HCT116 (cell line): ENCODE data around the gene MPZL2. TPM values are rescaled to one million over a fixed set of nuclear protein-coding genes. Genes with fewer than 3 reads are reported as not detected.

Experiments used
- ATAC-seq: fragments of 200-7000 bp; cut with Tn5 transposase; 2 replicates; pipeline ENCODE4 v1.9.1; 2020; ENCODE audit warnings: mild to moderate bottlenecking, moderate library complexity
- BruUV-seq: library from RNA; stranded (reverse); fragments of 400-500 nt; replicated peaks from 2 replicates; lab custom pipeline; 2021; lab: Mats Ljungman, UMichigan
- CTCF ChIA-PET: fragments of 300-600 bp; sonication (Branson Sonifier 250); formaldehyde crosslinking; loops from one replicate; lab custom pipeline; 2021; ENCODE audit warnings: antibody characterized with exemption; lab: Charles Lee
- POLR2A ChIA-PET: fragments of 300-600, 350-600 bp; sonication (Branson Sonifier 250); formaldehyde crosslinking; loops from one replicate; lab custom pipeline; 2021; ENCODE audit warnings: antibody characterized with exemption; lab: Charles Lee
- RAD21 ChIA-PET, 2 experiments: fragments of 300-600 bp; sonication (Branson Sonifier 250); formaldehyde crosslinking; loops; one replicate each; lab custom pipeline; 2023; ENCODE audit warnings: low total read pairs in 2 of 2; ENCODE audit not compliant: uncharacterized antibody in 2 of 2, unreplicated experiment in 2 of 2, low non-redundant PET in 1 of 2; lab: Charles Lee
- DNase-seq: peaks from one replicate; pipeline ENCODE4 v3.0.0-alpha.2; 2010; ENCODE audit warnings: low read depth, low spot score
- H2AFZ ChIP-seq: fragments of 200-600 bp; shearing (Covaris generic), sonication (generic); 2 replicates; pipeline ENCODE4 v1.6.1; 2017; ENCODE audit warnings: low read depth, mixed run types, mixed read lengths, antibody characterized with exemption, low read length; ENCODE audit not compliant: poor library complexity, severe bottlenecking
- H3K27ac ChIP-seq: 2 replicates; pipeline ENCODE4 v1.5.1; 2012; ENCODE audit warnings: low read depth, low read length
- H3K27me3 ChIP-seq: fragments of 200-600 bp; sonication (generic); 2 replicates; pipeline ENCODE4 v1.6.1; 2016; ENCODE audit warnings: mixed run types, low read length, mixed read lengths; ENCODE audit not compliant: insufficient read depth
- H3K36me3 ChIP-seq, 2 experiments: fragments of 200-500 bp in 1 of 2; fragments of 200-600 bp in 1 of 2; sonication (Bioruptor generic) in 1 of 2; sonication (generic) in 1 of 2; 2 replicates each; pipeline versions ENCODE4 v1.5.1 to v1.6.1; 2014 to 2016; ENCODE audit warnings: low read length in 2 of 2, inconsistent platforms in 1 of 2, mixed read lengths in 1 of 2, mixed run types in 1 of 2; ENCODE audit not compliant: insufficient read depth in 2 of 2, control insufficient read depth in 1 of 2
- H3K4me1 ChIP-seq, 2 experiments: fragments of 200-600 bp in 1 of 2; sonication (generic) in 1 of 2; 2 replicates each; pipeline versions ENCODE4 v1.5.1 to v1.6.1; 2012 to 2017; ENCODE audit warnings: low read length in 2 of 2, inconsistent platforms in 1 of 2, mild to moderate bottlenecking in 1 of 2, mixed read lengths in 1 of 2, mixed run types in 1 of 2, moderate library complexity in 1 of 2; ENCODE audit not compliant: insufficient read depth in 2 of 2, control insufficient read depth in 1 of 2
- H3K4me2 ChIP-seq: fragments of 200-600 bp; sonication (generic); 2 replicates; pipeline ENCODE4 v1.6.1; 2017; ENCODE audit warnings: mixed run types, low read length, mixed read lengths
- H3K4me3 ChIP-seq, 2 experiments: fragments of 200-600 bp in 1 of 2; sonication (generic) in 1 of 2; replicated peaks in 1 of 2; 2 replicates each; pipeline ENCODE4 v1.5.1; 2011 to 2016; ENCODE audit warnings: low read length in 2 of 2, control low read depth in 1 of 2, low read depth in 1 of 2, mild to moderate bottlenecking in 1 of 2, mixed read lengths in 1 of 2, mixed run types in 1 of 2
- H3K79me2 ChIP-seq: fragments of 200-600 bp; sonication (generic); 2 replicates; pipeline ENCODE4 v1.6.1; 2017; ENCODE audit warnings: mild to moderate bottlenecking, mixed run types, low read length, moderate library complexity, mixed read lengths; ENCODE audit not compliant: insufficient read depth
- H3K9ac ChIP-seq: fragments of 200-600 bp; sonication (generic); 2 replicates; pipeline ENCODE4 v1.6.1; 2016; ENCODE audit warnings: low read length, mixed read lengths
- H3K9me2 ChIP-seq: fragments of 200-600 bp; sonication (generic), shearing (Covaris generic); 2 replicates; pipeline ENCODE4 v1.6.1; 2017; ENCODE audit warnings: mixed run types, mild to moderate bottlenecking, moderate library complexity; ENCODE audit not compliant: insufficient read depth
- H3K9me3 ChIP-seq, 2 experiments: fragments of 200-500 bp in 1 of 2; fragments of 200-600 bp in 1 of 2; sonication (Bioruptor generic) in 1 of 2; sonication (generic) in 1 of 2; 2 replicates each; pipeline ENCODE4 v1.6.1; 2014 to 2017; ENCODE audit warnings: low read length in 2 of 2, mixed read lengths in 2 of 2, inconsistent platforms in 1 of 2, low read depth in 1 of 2, mild to moderate bottlenecking in 1 of 2, mixed run types in 1 of 2, moderate library complexity in 1 of 2; ENCODE audit not compliant: control insufficient read depth in 1 of 2, insufficient read depth in 1 of 2
- H4K20me1 ChIP-seq: fragments of 200-600 bp; sonication (generic), shearing (Covaris generic); 2 replicates; pipeline ENCODE4 v1.6.1; 2017; ENCODE audit warnings: mixed run types, mild to moderate bottlenecking, moderate library complexity; ENCODE audit not compliant: insufficient read depth
- CBX3 ChIP-seq: IDR thresholded peaks from 2 replicates; pipeline ENCODE4 v1.6.1; 2012; ENCODE audit warnings: low read depth
- CTCF ChIP-seq, 3 experiments: fragments of 200-600 bp in 1 of 3; sonication (generic) in 1 of 3; IDR thresholded peaks in 2 of 3; conservative IDR thresholded peaks in 1 of 3; 2 replicates each; pipeline ENCODE4 v1.5.1; 2012 to 2017; ENCODE audit warnings: low read depth in 2 of 3, low read length in 2 of 3, antibody characterized with exemption in 1 of 3, borderline replicate concordance in 1 of 3, control low read depth in 1 of 3, mild to moderate bottlenecking in 1 of 3, mixed read lengths in 1 of 3, mixed run types in 1 of 3, moderate library complexity in 1 of 3; ENCODE audit not compliant: insufficient read depth in 1 of 3
- EGR1 ChIP-seq: IDR thresholded peaks from 2 replicates; pipeline ENCODE4 v1.6.1; 2012; ENCODE audit warnings: low read depth
- JUND ChIP-seq: IDR thresholded peaks from 2 replicates; pipeline ENCODE4 v1.6.1; 2012
- POLR2AphosphoS5 ChIP-seq: IDR thresholded peaks from 2 replicates; pipeline ENCODE4 v1.6.1; 2011; ENCODE audit warnings: mild to moderate bottlenecking, low read depth, low read length, moderate library complexity
- SP1 ChIP-seq: IDR thresholded peaks from 2 replicates; pipeline ENCODE4 v1.6.1; 2012; ENCODE audit warnings: low read depth
- TCF7L2 ChIP-seq: IDR thresholded peaks from 2 replicates; pipeline ENCODE4 v1.7.0; 2011; ENCODE audit warnings: borderline replicate concordance, inconsistent platforms; ENCODE audit not compliant: insufficient read depth, insufficient read length; ENCODE audit errors: extremely low read depth
- YY1 ChIP-seq: IDR thresholded peaks from 2 replicates; pipeline ENCODE4 v1.6.1; 2011; ENCODE audit warnings: low read length, low read depth, moderate library complexity, mild to moderate bottlenecking; ENCODE audit not compliant: insufficient replicate concordance; ENCODE audit errors: extremely low read depth
- intact Hi-C: fragments of 100-400 bp; cut with micrococcal nuclease; formaldehyde crosslinking; loops from 2 replicates; pipeline ENCODE4 v1.10.0; 2022
- total RNA-seq: library from RNA; stranded (reverse); gene quantifications from one replicate; pipeline ENCODE4 v1.2.1, GENCODE V29; 2021; ENCODE audit not compliant: unreplicated experiment

MPZL2 gene
- total RNA-seq, 1 experiment from 2014 or later = 16.8 TPM

GRCh38 chr11:118260353-118260752, 3.7 kb downstream of the MPZL2 start:
- no peak overlapping the region for H3K9ac ChIP-seq
- H3K4me1 ChIP-seq = peaks cover 14 to 21% of the 10 kb centered on the region in 2 experiments; a peak in 3 of 4 replicates
- H3K79me2 ChIP-seq = no peaks in the 10 kb centered on the region
- ATAC-seq (no peak), DNase-seq (no peak)
- TF ChIP-seq EGR1 (no peak), YY1 (no peak), TCF7L2 (no peak)
- TF ChIP-seq, all 23 proteins: peak for 0
- ChIA-PET POLR2A (interaction anchor here (1.3 kb wide), 1 partner anchor 17 kb away, joined by 3 read pairs; no protein-coding TSS in a partner anchor), RAD21 (no interaction called here), CTCF (no interaction called here)
- no peaks in the 10 kb centered on the region for H4K20me1 ChIP-seq
- no peaks in the 10 kb centered on the region for H3K9me3 ChIP-seq
- H2AFZ ChIP-seq = no peak overlapping the region
- intact Hi-C loops = no loop called here
- H3K36me3 ChIP-seq = peaks cover 0 to 2% of the 10 kb centered on the region in 2 experiments; a peak in 1 of 4 replicates
- no peak overlapping the region for H3K27ac ChIP-seq
- no peak overlapping the region for H3K4me3 ChIP-seq
- H3K27me3 ChIP-seq = no peaks in the 10 kb centered on the region
- no TSS peak for BruUV-seq
- no peak overlapping the region for H3K4me2 ChIP-seq
- no peaks in the 10 kb centered on the region for H3K9me2 ChIP-seq

- H3K36me3 ChIP-seq = peaks cover 0 to 2% of the 10 kb centered on the region in 2 experiments; a peak in 1 of 4 replicates
- CTCF ChIA-PET = no interaction called here
Measured at GRCh38 chr11:118259138-118259537, 5.0 kb downstream of the MPZL2 start.

More at GRCh38 chr11:118259138-118259537, 5.0 kb downstream of the MPZL2 start:
- no peak overlapping the region for H3K4me2 ChIP-seq
- H4K20me1 ChIP-seq = no peaks in the 10 kb centered on the region
- POLR2A ChIA-PET = no interaction called here
- DNase-seq = no peak
- no peaks in the 10 kb centered on the region for H3K9me3 ChIP-seq
- no peak overlapping the region for H2AFZ ChIP-seq
- RAD21 ChIA-PET = no interaction called here
- peaks cover 9 to 11% of the 10 kb centered on the region in 2 experiments; a peak in 3 of 4 replicates for H3K4me1 ChIP-seq
- intact Hi-C loops = no loop called here
- H3K27me3 ChIP-seq = no peaks in the 10 kb centered on the region
- no peak overlapping the region for H3K9ac ChIP-seq
- no peak overlapping the region for H3K27ac ChIP-seq
- no peak for ATAC-seq
- no peak overlapping the region for H3K4me3 ChIP-seq
- BruUV-seq = no TSS peak
- TF ChIP-seq JUND (no peak), CTCF (IDR thresholded peaks at IDR 0.05 in 2 of 3, conservative IDR thresholded peaks at IDR 0.05 in 1 of 3; ENCODE audit: borderline replicate concordance in 1 of 3, insufficient read depth in 1 of 3, low read depth in 2 of 3, low read length in 2 of 3) (no peak), CBX3 (no peak), POLR2AphosphoS5 (no peak), SP1 (no peak)
- no peaks in the 10 kb centered on the region for H3K9me2 ChIP-seq
- H3K79me2 ChIP-seq = no peaks in the 10 kb centered on the region
